T-helper 1 cell treated with Interleukin-12 subunit alpha and Interleukin-12 subunit beta and Interleukin-4 antibody, amounts not matched to agents 30 ng/mL and 1 ng/mL, for 36 hours (primary cell): ENCODE measurements around the gene NLN. TPM values are rescaled to one million over a fixed set of nuclear protein-coding genes. Genes with fewer than 3 reads are reported as not detected.
"Not testable (repeated sequence)": the region's sequence is repeated elsewhere in the genome, so short reads cannot be mapped to it uniquely, and the experiment has no call there.

Experiments
- intact Hi-C: fragments of 100-400 bp; cut with micrococcal nuclease; formaldehyde crosslinking; loops from one replicate; pipeline ENCODE4 v1.15.1; 2024
- total RNA-seq: library from RNA; stranded (reverse); gene quantifications from 2 replicates; pipeline ENCODE4 v1.2.3, GENCODE V29; 2022

The NLN gene
- total RNA-seq, 1 donor from 2014 or later = 12.1 TPM

GRCh38 chr5:65866837-65867521 is 145.0 kb downstream of the NLN start:
- intact Hi-C loops = no loop called here

GRCh38 chr5:65867542-65868195 is 145.7 kb downstream of the NLN start:
- intact Hi-C loops = no loop called here

GRCh38 chr5:65868509-65868908 is 146.5 kb downstream of the NLN start:
- intact Hi-C loops = no loop called here

GRCh38 chr5:65871182-65871581 is 149.2 kb downstream of the NLN start:
- intact Hi-C loops = no loop called here

GRCh38 chr5:65871776-65872175 is 149.8 kb downstream of the NLN start:
- intact Hi-C loops = not testable (repeated sequence)

- intact Hi-C loops = no loop called here
Observed at GRCh38 chr5:65873181-65873750, 151.3 kb downstream of the NLN start.

GRCh38 chr5:65874241-65874640 is 152.2 kb downstream of the NLN start:
- intact Hi-C loops = no loop called here

GRCh38 chr5:65876496-65876895 is 154.5 kb downstream of the NLN start:
- intact Hi-C loops = no loop called here

- intact Hi-C loops = no loop called here
Observed at GRCh38 chr5:65876970-65877369, 155.0 kb downstream of the NLN start.

Other genes starting within 250 kb of the NLN start
- gene ADAMTS6, start 240.3 kb upstream of the NLN start, total RNA-seq = 0.88 and 1.1 TPM in 2 replicates
- gene CENPK, start 159.0 kb upstream of the NLN start, total RNA-seq = 74.4 and 77.8 TPM in 2 replicates
- 62.0 and 63.3 TPM in 2 replicates for gene PPWD1, start 158.9 kb upstream of the NLN start, total RNA-seq
- 9.3 and 10.1 TPM in 2 replicates for gene TRIM23, start 97.9 kb upstream of the NLN start, total RNA-seq
- 5.3 and 5.8 TPM in 2 replicates for gene SHLD3, start 97.2 kb upstream of the NLN start, total RNA-seq
- 27.8 and 30.1 TPM in 2 replicates for gene TRAPPC13, start 97.2 kb upstream of the NLN start, total RNA-seq
- 17.8 and 19.1 TPM in 2 replicates for gene SGTB, start 96 bp upstream of the NLN start, total RNA-seq
- 52.1 and 57.3 TPM in 2 replicates for gene ERBIN, start 204.4 kb downstream of the NLN start, total RNA-seq